HUES48 (cell line): Measurements from ENCODE around the gene USP31.

ENCODE experiments used
- H3K27ac ChIP-seq: one replicate; pipeline ENCODE4 v1.7.0; 2013; ENCODE audit warnings: low read depth, low read length, inconsistent platforms
- H3K27me3 ChIP-seq: 2 replicates; pipeline ENCODE4 v1.6.1; 2013; ENCODE audit warnings: mild to moderate bottlenecking, low read length; ENCODE audit not compliant: control insufficient read depth, insufficient read depth
- H3K36me3 ChIP-seq: 2 replicates; pipeline ENCODE4 v1.6.1; 2013; ENCODE audit warnings: low read length; ENCODE audit not compliant: control insufficient read depth, insufficient read depth
- H3K4me1 ChIP-seq: 2 replicates; pipeline ENCODE4 v1.6.1; 2013; ENCODE audit warnings: mild to moderate bottlenecking, low read length; ENCODE audit not compliant: control insufficient read depth, insufficient read depth
- H3K4me3 ChIP-seq: 2 replicates; pipeline ENCODE4 v1.5.1; 2013; ENCODE audit warnings: mild to moderate bottlenecking, low read depth, low read length
- H3K9ac ChIP-seq: 2 replicates; pipeline ENCODE4 v1.6.1; 2013; ENCODE audit warnings: mild to moderate bottlenecking, low read depth, low read length, moderate library complexity
- H3K9me3 ChIP-seq: 2 replicates; pipeline ENCODE4 v1.6.1; 2013; ENCODE audit warnings: low read length; ENCODE audit not compliant: control insufficient read depth, insufficient read depth

The USP31 gene

GRCh38 chr16:23156946-23157460 is 7.8 kb upstream of the USP31 start:
- H3K27me3 ChIP-seq = no peaks in the 10 kb centered on the region
- no peak overlapping the region for H3K4me3 ChIP-seq
- no peaks in the 10 kb centered on the region for H3K9me3 ChIP-seq
- no peak overlapping the region for H3K27ac ChIP-seq
- H3K36me3 ChIP-seq = no peaks in the 10 kb centered on the region
- H3K9ac ChIP-seq = no peak overlapping the region
- no peaks in the 10 kb centered on the region for H3K4me1 ChIP-seq

GRCh38 chr16:23156110-23156509 is 6.9 kb upstream of the USP31 start:
- no peak overlapping the region for H3K27ac ChIP-seq
- H3K9ac ChIP-seq = no peak overlapping the region
- no peaks in the 10 kb centered on the region for H3K4me1 ChIP-seq
- no peaks in the 10 kb centered on the region for H3K27me3 ChIP-seq
- no peaks in the 10 kb centered on the region for H3K36me3 ChIP-seq
- no peaks in the 10 kb centered on the region for H3K9me3 ChIP-seq
- H3K4me3 ChIP-seq = no peak overlapping the region

DNA sequence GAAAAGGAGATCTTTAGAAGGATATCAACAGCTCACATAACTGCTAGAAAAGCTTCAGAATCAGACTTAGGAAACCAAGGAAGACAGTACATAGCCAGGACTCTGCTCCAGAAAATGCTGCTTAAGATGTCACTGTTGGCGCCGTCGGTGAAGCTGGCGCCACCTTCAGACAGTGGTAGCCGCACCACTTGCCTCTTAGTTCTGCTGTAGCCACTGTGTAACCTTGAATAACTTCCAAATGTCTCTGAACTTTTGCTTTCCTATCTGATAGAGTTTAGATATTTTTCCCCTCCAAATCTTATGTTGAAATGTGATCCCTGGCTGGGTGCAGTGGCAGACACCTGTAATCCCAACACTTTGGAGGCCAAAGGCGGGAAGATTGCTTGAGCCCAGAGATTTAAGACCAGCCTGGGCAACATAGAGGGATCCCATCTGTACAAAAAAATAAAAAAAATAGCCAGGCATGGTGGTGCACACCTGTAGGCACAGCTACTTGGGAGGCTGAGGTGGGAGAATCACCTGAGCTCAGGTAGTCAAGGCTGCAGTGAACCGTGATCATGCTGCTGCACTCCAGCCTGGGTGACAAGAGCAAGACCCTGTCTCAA is 6.3 kb upstream of the USP31 start:
- Histone ChIP-seq H3K9ac (no peak overlapping the region), H3K36me3 (no peaks in the 10 kb centered on the region), H3K9me3 (no peaks in the 10 kb centered on the region), H3K27ac (no peak overlapping the region), H3K27me3 (no peaks in the 10 kb centered on the region), H3K4me3 (no peak overlapping the region), H3K4me1 (no peaks in the 10 kb centered on the region)

DNA sequence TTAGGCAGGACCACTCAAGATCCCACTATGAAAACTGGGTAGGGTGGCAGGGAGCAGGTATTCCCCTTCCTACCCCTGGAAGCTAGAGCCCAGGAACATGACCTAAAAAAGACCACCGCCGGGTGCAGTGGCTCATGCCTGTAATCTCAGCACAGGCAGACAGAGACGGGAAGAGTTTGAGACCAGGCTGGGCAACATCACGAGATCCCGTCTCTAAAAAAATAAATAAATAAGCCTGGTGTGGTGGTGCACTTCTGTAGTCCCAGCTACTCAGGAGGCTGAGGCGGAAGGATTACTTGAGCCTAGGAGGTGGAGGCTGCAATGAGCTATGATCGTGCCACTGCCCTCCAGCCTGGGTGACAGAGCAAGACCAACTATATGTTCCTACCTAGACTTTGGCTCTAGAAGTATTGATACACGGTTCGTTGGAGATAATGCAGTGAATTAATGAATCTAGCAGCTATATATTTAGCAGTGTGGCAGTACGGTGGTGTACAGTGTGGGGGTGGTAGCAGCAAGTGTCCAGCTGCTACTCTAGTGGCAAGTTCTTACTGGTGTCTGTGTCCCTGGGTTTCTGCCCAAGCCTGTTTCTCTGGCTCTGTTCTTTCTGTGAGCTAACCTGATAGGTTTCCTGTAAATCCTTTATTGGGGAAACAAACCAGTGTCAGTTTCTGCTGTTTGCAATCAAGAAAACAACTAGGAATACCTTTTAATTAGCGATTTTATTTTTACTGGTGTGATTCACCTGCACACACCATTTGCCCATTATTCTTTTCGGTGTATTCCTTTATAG is 3.3 kb upstream of the USP31 start:
- H3K27me3 ChIP-seq = no peaks in the 10 kb centered on the region
- H3K27ac ChIP-seq = no peak overlapping the region
- peaks cover 2% of the 10 kb centered on the region; the same call in 1 of the 2 replicates for H3K4me1 ChIP-seq
- no peak overlapping the region for H3K9ac ChIP-seq
- no peak overlapping the region for H3K4me3 ChIP-seq
- H3K9me3 ChIP-seq = no peaks in the 10 kb centered on the region
- H3K36me3 ChIP-seq = no peaks in the 10 kb centered on the region

GRCh38 chr16:23149993-23150364 is 727 bp upstream of the USP31 start:
- H3K4me1 ChIP-seq = peaks cover 21% of the 10 kb centered on the region
- H3K36me3 ChIP-seq = no peaks in the 10 kb centered on the region
- peak overlapping the region; percentile 86 for H3K4me3 ChIP-seq
- H3K9ac ChIP-seq = no peak overlapping the region
- H3K9me3 ChIP-seq = no peaks in the 10 kb centered on the region
- no peak overlapping the region for H3K27ac ChIP-seq
- no peaks in the 10 kb centered on the region for H3K27me3 ChIP-seq

GRCh38 chr16:23148513-23149266 is 562 bp downstream of the USP31 start:
- Histone ChIP-seq H3K9me3 (no peaks in the 10 kb centered on the region), H3K9ac (peak overlapping the region; percentile 68; the same call in 1 of the 2 replicates), H3K27ac (no peak overlapping the region), H3K36me3 (no peaks in the 10 kb centered on the region), H3K4me1 (peaks cover 31% of the 10 kb centered on the region), H3K27me3 (no peaks in the 10 kb centered on the region), H3K4me3 (peak overlapping the region; percentile 86)

DNA sequence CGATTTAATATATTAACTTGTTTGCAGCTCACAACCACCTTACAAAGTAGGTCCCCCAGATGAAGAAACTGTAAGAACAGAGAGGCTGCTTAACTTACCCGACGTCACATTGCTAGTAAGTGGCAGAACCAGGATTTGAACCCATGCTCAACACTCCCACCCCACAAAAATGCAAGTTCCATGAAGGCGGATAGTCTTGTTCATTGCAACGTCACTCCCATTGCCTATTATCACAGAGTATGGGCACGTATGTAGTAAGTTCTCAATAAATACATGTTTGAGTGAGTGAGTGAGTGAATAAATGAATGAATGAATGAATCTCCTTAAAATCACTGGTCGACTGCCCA is 1.1 kb downstream of the USP31 start:
- Histone ChIP-seq H3K4me1 (peaks cover 37% of the 10 kb centered on the region), H3K36me3 (no peaks in the 10 kb centered on the region), H3K9ac (0 out of 2 replicates have a peak overlapping the region, but pooled peaks have one; percentile 68), H3K9me3 (no peaks in the 10 kb centered on the region), H3K27ac (no peak overlapping the region), H3K27me3 (no peaks in the 10 kb centered on the region), H3K4me3 (peak overlapping the region; percentile 86)

DNA sequence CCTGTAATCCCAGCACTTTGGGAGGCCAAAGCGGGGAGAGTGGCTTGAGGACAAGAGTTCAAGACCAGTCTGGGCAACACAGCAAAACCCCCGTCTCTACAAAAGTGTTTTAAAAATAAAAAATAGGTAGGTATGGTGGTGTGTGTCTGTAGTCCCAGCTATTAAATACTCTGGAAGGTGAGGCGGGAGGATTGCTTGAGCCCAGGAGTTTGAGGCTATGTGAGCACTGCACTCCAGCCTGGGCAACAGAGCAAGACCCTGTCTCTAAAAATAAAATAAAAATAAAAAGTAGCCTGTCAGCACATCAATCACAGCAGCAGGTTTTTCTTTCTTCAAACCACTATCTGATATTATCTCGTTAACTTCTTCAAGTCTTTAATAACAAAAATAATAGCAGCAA is 1.6 kb downstream of the USP31 start:
- peak overlapping the region; percentile 86 for H3K4me3 ChIP-seq
- H3K27ac ChIP-seq = no peak overlapping the region
- no peak overlapping the region for H3K9ac ChIP-seq
- no peaks in the 10 kb centered on the region for H3K9me3 ChIP-seq
- no peaks in the 10 kb centered on the region for H3K27me3 ChIP-seq
- H3K4me1 ChIP-seq = peaks cover 41% of the 10 kb centered on the region
- H3K36me3 ChIP-seq = no peaks in the 10 kb centered on the region

GRCh38 chr16:23146877-23147601 is 2.2 kb downstream of the USP31 start:
- Histone ChIP-seq H3K9me3 (no peaks in the 10 kb centered on the region), H3K9ac (no peak overlapping the region), H3K36me3 (no peaks in the 10 kb centered on the region), H3K4me1 (peaks cover 41% of the 10 kb centered on the region), H3K27ac (no peak overlapping the region), H3K27me3 (no peaks in the 10 kb centered on the region), H3K4me3 (peak overlapping the region; percentile 26; the same call in 1 of the 2 replicates)

- H3K4me1 ChIP-seq = peaks cover 46% of the 10 kb centered on the region
- H3K9me3 ChIP-seq = no peaks in the 10 kb centered on the region
- no peak overlapping the region for H3K9ac ChIP-seq
- H3K27ac ChIP-seq = peak overlapping the region; percentile 40
- H3K27me3 ChIP-seq = no peaks in the 10 kb centered on the region
- H3K4me3 ChIP-seq = no peak overlapping the region
- H3K36me3 ChIP-seq = no peaks in the 10 kb centered on the region
Observed at GRCh38 chr16:23145608-23146007, 3.6 kb downstream of the USP31 start.
